B cell (primary cell): ENCODE results near the gene CDKAL1. TPM values are rescaled to one million over a fixed set of nuclear protein-coding genes. Genes with fewer than 3 reads are reported as not detected.
"Not testable (repeated sequence)": the region's sequence is repeated elsewhere in the genome, so short reads cannot be mapped to it uniquely, and the experiment has no call there.

Experiments used
- ATAC-seq: fragments of 200-7000 bp; cut with Tn5 transposase; one replicate; pipeline ENCODE4 v1.10.0; 2021; ENCODE audit warnings: low read depth, mild to moderate bottlenecking, moderate number of reproducible peaks, moderate library complexity
- CTCF ChIA-PET: fragments of 350-600 bp; sonication (Branson Sonifier 250); formaldehyde crosslinking; loops from one replicate; lab custom pipeline; 2021; ENCODE audit warnings: antibody characterized with exemption, inconsistent platforms; lab: Charles Lee
- POLR2A ChIA-PET: fragments of 350-600 bp; sonication (Branson Sonifier 250); formaldehyde crosslinking; loops from one replicate; lab custom pipeline; 2021; ENCODE audit warnings: antibody characterized with exemption; lab: Charles Lee
- DNase-seq: peaks from one replicate; pipeline ENCODE4 v3.0.0; 2013
- H2AFZ ChIP-seq: 2 replicates; pipeline ENCODE4 v1.6.1; 2012; ENCODE audit warnings: mild to moderate bottlenecking, low read depth, low read length; ENCODE audit not compliant: insufficient read depth, poor library complexity, severe bottlenecking
- H3K27ac ChIP-seq, 2 donors: 1 replicate in 1 of 2; 2 replicates in 1 of 2; pipeline ENCODE4 v1.5.1; 2012 to 2013; ENCODE audit warnings: low read length in 2 of 2, mild to moderate bottlenecking in 2 of 2, moderate library complexity in 1 of 2
- H3K27me3 ChIP-seq, 4 experiments: fragments of 200-600 bp in 1 of 4; sonication (generic) in 1 of 4; replicated peaks in 1 of 4; 1 replicate in 2 of 4; 2 replicates in 2 of 4; pipeline versions ENCODE4 v1.6.1 to v1.7.0; 2013 to 2016; ENCODE audit warnings: low read length in 3 of 4, mild to moderate bottlenecking in 2 of 4, mixed read lengths in 1 of 4, moderate library complexity in 1 of 4; ENCODE audit not compliant: insufficient read depth in 4 of 4, control insufficient read depth in 3 of 4; ENCODE audit errors: control extremely low read depth in 1 of 4
- H3K36me3 ChIP-seq, 2 experiments: replicated peaks in 1 of 2; 1 replicate in 1 of 2; 2 replicates in 1 of 2; pipeline versions ENCODE4 v1.6.1 to v1.7.1; 2013; ENCODE audit warnings: low read length in 1 of 2; ENCODE audit not compliant: insufficient read depth in 2 of 2, control insufficient read depth in 1 of 2; ENCODE audit errors: control extremely low read depth in 1 of 2, extremely low read depth in 1 of 2
- H3K4me1 ChIP-seq, 2 donors: fragments of 200-600 bp in 1 of 2; sonication (generic) in 1 of 2; 1 replicate in 1 of 2; 2 replicates in 1 of 2; pipeline versions ENCODE4 v1.5.1 to v1.6.1; 2013 to 2017; ENCODE audit warnings: low read length in 2 of 2; ENCODE audit not compliant: control insufficient read depth in 2 of 2, insufficient read depth in 2 of 2
- H3K4me2 ChIP-seq: replicated peaks from 2 replicates; pipeline ENCODE3; 2012; ENCODE audit warnings: mild to moderate bottlenecking, low read depth, low read length; ENCODE audit not compliant: poor library complexity, severe bottlenecking
- H3K4me3 ChIP-seq, 5 experiments: fragments of 200-600 bp in 1 of 5; sonication (generic) in 1 of 5; 1 replicate in 3 of 5; 2 replicates in 2 of 5; pipeline versions ENCODE4 v1.5.1 to v1.7.0; 2011 to 2016; ENCODE audit warnings: low read length in 4 of 5, mild to moderate bottlenecking in 4 of 5, low read depth in 2 of 5, control low read depth in 1 of 5, moderate library complexity in 1 of 5; ENCODE audit not compliant: insufficient read depth in 1 of 5; ENCODE audit errors: control extremely low read depth in 1 of 5, extremely low read depth in 1 of 5
- H3K79me2 ChIP-seq: fragments of 200-600 bp; sonication (generic); one replicate; pipeline ENCODE4 v1.6.0; 2016; ENCODE audit warnings: low read length; ENCODE audit not compliant: control insufficient read depth, insufficient read depth
- H3K9ac ChIP-seq: fragments of 200-600 bp; sonication (generic); 2 replicates; pipeline ENCODE4 v1.6.1; 2017; ENCODE audit warnings: mild to moderate bottlenecking, low read length, moderate library complexity
- H3K9me3 ChIP-seq, 3 donors: one replicate each; pipeline versions ENCODE4 v1.6.1 to v1.7.1; 2013; ENCODE audit warnings: low read length in 2 of 3; ENCODE audit not compliant: control insufficient read depth in 2 of 3, insufficient read depth in 1 of 3; ENCODE audit errors: control extremely low read depth in 1 of 3
- H4K20me1 ChIP-seq: 2 replicates; pipeline ENCODE4 v1.6.0; 2012; ENCODE audit warnings: mild to moderate bottlenecking, low read length; ENCODE audit not compliant: insufficient read depth, control insufficient read depth, poor library complexity, severe bottlenecking
- H3K27ac Mint-ChIP-seq: one replicate; pipeline ENCODE4 v1.8.0; 2021; ENCODE audit warnings: mixed read lengths
- H3K27me3 Mint-ChIP-seq: one replicate; pipeline ENCODE4 v1.8.0; 2021; ENCODE audit warnings: mixed read lengths
- H3K4me1 Mint-ChIP-seq: one replicate; pipeline ENCODE4 v1.8.0; 2021; ENCODE audit warnings: mixed read lengths
- H3K4me3 Mint-ChIP-seq: one replicate; pipeline ENCODE4 v1.8.0; 2021; ENCODE audit warnings: mixed read lengths
- H3K9me3 Mint-ChIP-seq: one replicate; pipeline ENCODE4 v1.8.0; 2022; ENCODE audit warnings: mixed read lengths; ENCODE audit not compliant: insufficient read depth
- CTCF ChIP-seq: fragments of 200-600 bp; IDR thresholded peaks from one replicate; pipeline ENCODE4 v1.8.0; 2022; ENCODE audit warnings: antibody characterized with exemption, mild to moderate bottlenecking
- EZH2 ChIP-seq: IDR thresholded peaks from 2 replicates; pipeline ENCODE4 v1.6.1; 2012; ENCODE audit warnings: borderline replicate concordance, low read depth, mild to moderate bottlenecking, moderate library complexity, low read length; ENCODE audit not compliant: insufficient read depth, poor library complexity, severe bottlenecking
- WGBS: methylation state at CpG from one replicate; pipeline ENCODE4 v1.1.5; 2013; ENCODE audit warnings: missing lambda C conversion rate; ENCODE audit not compliant: insufficient coverage; 5-methylcytosine and 5-hydroxymethylcytosine counted together
- intact Hi-C: fragments of 100-400 bp; cut with micrococcal nuclease; formaldehyde crosslinking; loops from one replicate; pipeline ENCODE4 v1.10.0; 2022
- polyA plus RNA-seq: library from polyadenylated mRNA; depleted of rRNA; stranded (reverse); fragments of >200 nt; gene quantifications from 2 replicates; pipeline ENCODE4 v1.2.3, GENCODE V29; 2012
- total RNA-seq, 2 donors: library from RNA; stranded (reverse); fragments of 120-200 nt in 1 of 2; gene quantifications; 1 replicate in 1 of 2; 2 replicates in 1 of 2; pipeline versions ENCODE4 v1.2.3 to v1.2.4, GENCODE V29; 2013 to 2022

The CDKAL1 gene
- total and polyA plus RNA-seq, 2 donors (not counting 1 experiment from before 2014, with no cell fraction given): 6.1 to 33.3 TPM

- no peak for TF ChIP-seq CTCF
- TF ChIP-seq EZH2: no peak
- WGBS: no CpG with 5 or more reads among the region's 1 CpG
- intact Hi-C loops: no loop called here
These were observed 194.8 kb downstream of the CDKAL1 start for GRCh38 chr6:20729086-20729485.

GRCh38 chr6:20732362-20732761 is 198.1 kb downstream of the CDKAL1 start:
- DNase-seq, H3K9me3 ChIP-seq, H2AFZ ChIP-seq, H3K27me3 Mint-ChIP-seq, H3K9ac ChIP-seq, H3K9me3 Mint-ChIP-seq, H3K79me2 ChIP-seq, H3K4me2 ChIP-seq, H3K36me3 ChIP-seq, intact Hi-C loops, H3K4me1 ChIP-seq, H3K4me3 Mint-ChIP-seq, H3K27me3 ChIP-seq, ATAC-seq, H3K4me3 ChIP-seq, H4K20me1 ChIP-seq, H3K27ac ChIP-seq, H3K27ac Mint-ChIP-seq, POLR2A ChIA-PET, H3K4me1 Mint-ChIP-seq: not testable (repeated sequence)
- CTCF ChIA-PET: interaction anchor here (0.5 kb wide), 1 partner anchor 786 kb away, joined by 3 read pairs; no protein-coding TSS in a partner anchor
- WGBS: 95% methylated on average over 5 of the region's 8 CpGs

More at GRCh38 chr6:20729086-20729485, 194.8 kb downstream of the CDKAL1 start:
- H3K4me2 ChIP-seq: no peak overlapping the region
- no peaks in the 10 kb centered on the region for H3K4me1 ChIP-seq
- peaks cover 5% of the 10 kb centered on the region for H3K79me2 ChIP-seq
- Mint-ChIP-seq H3K9me3 (no peaks in the 10 kb centered on the region), H3K27ac (no peak overlapping the region), H3K4me1 (peaks cover 10% of the 10 kb centered on the region), H3K4me3 (no peak overlapping the region), H3K27me3 (no peaks in the 10 kb centered on the region)
- H2AFZ ChIP-seq: no peak overlapping the region
- ChIA-PET CTCF (no interaction called here), POLR2A (no interaction called here)
- H3K27ac ChIP-seq: no peak overlapping the region
- H3K36me3 ChIP-seq: no peaks in the 10 kb centered on the region
- H4K20me1 ChIP-seq: no peaks in the 10 kb centered on the region
- ATAC-seq (no peak), DNase-seq (no peak)
- no peak overlapping the region for H3K9ac ChIP-seq
- no peaks in the 10 kb centered on the region for H3K27me3 ChIP-seq
- H3K9me3 ChIP-seq: no peaks in the 10 kb centered on the region
- no peak overlapping the region for H3K4me3 ChIP-seq
